Colonic mucosa (tissue), 4 donors: ENCODE results near the gene ARHGEF3. TPM values are rescaled to one million over a fixed set of nuclear protein-coding genes. Genes with fewer than 3 reads are reported as not detected.

Experiments
- DNase-seq: peaks from one replicate; pipeline ENCODE4 v3.0.0-alpha.2; 2020
- H3K27ac ChIP-seq: fragments of 200-600 bp; one replicate; pipeline ENCODE4 v1.8.0; 2021
- H3K27me3 ChIP-seq: fragments of 200-600 bp; one replicate; pipeline ENCODE4 v1.8.0; 2021
- H3K36me3 ChIP-seq: fragments of 200-600 bp; one replicate; pipeline ENCODE4 v1.8.0; 2021
- H3K4me1 ChIP-seq: fragments of 200-600 bp; one replicate; pipeline ENCODE4 v1.8.0; 2021; ENCODE audit warnings: mild to moderate bottlenecking
- H3K4me3 ChIP-seq: fragments of 200-600 bp; one replicate; pipeline ENCODE4 v1.8.0; 2021
- H3K9ac ChIP-seq, 2 donors: one replicate each; pipeline ENCODE4 v1.7.0; 2013; ENCODE audit warnings: control low read depth in 2 of 2, low read depth in 2 of 2, low read length in 2 of 2
- H3K9me3 ChIP-seq: fragments of 200-600 bp; one replicate; pipeline ENCODE4 v1.8.0; 2021
- CTCF ChIP-seq: fragments of 200-600 bp; IDR thresholded peaks from one replicate; pipeline ENCODE4 v1.8.0; 2022; ENCODE audit warnings: antibody characterized with exemption, mild to moderate bottlenecking
- intact Hi-C: fragments of 100-400 bp; cut with DNase I; formaldehyde crosslinking; loops from one replicate; pipeline ENCODE4 v1.14.1; 2022
- total RNA-seq, 2 donors: library from RNA; stranded (reverse); fragmentation: NEBNext Ultra II Directional in 1 of 2; extraction: Animal tissue kit (Norgen Biotek cat#: 25700) in 1 of 2; gene quantifications; one replicate each; pipeline ENCODE4 v1.2.1, GENCODE V29; 2021
- donor health status: healthy.
- donor health status: DM: no; HTN: no; CAD: no.
- donor health status: DM: no; HTN: no; CAD: no.

Gene ARHGEF3
- total RNA-seq, 2 donors from 2014 or later: 10.2 to 14.7 TPM

DNA sequence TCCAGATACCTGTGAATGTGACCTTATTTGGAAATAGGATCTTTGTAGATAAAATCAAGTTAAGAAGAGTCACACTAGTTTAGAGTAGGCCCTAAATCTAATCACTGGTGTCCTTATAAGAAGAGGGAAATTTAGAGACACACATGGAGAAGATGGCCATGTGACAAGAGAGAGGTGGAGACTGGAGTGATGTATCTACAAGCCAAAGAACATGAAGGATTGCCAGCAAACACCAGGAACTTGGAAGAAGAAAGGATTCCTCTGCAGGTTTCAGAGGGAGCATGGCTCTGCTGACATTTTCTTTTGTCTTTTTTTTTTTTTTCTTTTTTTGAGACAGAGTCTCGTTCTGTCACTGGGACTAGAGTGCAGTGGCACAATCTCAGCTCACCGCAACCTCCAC is 20.8 kb downstream of the ARHGEF3 start:
- H3K4me1 ChIP-seq: peaks cover 28% of the 10 kb centered on the region
- no peak overlapping the region for H3K4me3 ChIP-seq
- no peak overlapping the region for H3K27ac ChIP-seq
- no peak overlapping the region for H3K9ac ChIP-seq
- intact Hi-C loops: no loop called here
- no peak for DNase-seq
- no peak for TF ChIP-seq CTCF
- no peaks in the 10 kb centered on the region for H3K9me3 ChIP-seq
- H3K27me3 ChIP-seq: no peaks in the 10 kb centered on the region
- H3K36me3 ChIP-seq: no peaks in the 10 kb centered on the region

GRCh38 chr3:56778893-56779292 is 22.9 kb downstream of the ARHGEF3 start:
- H3K9ac ChIP-seq: no peak overlapping the region
- no peak overlapping the region for H3K4me3 ChIP-seq
- no peaks in the 10 kb centered on the region for H3K27me3 ChIP-seq
- no peak overlapping the region for H3K27ac ChIP-seq
- no peaks in the 10 kb centered on the region for H3K9me3 ChIP-seq
- intact Hi-C loops: no loop called here
- DNase-seq: no peak
- H3K4me1 ChIP-seq: peaks cover 22% of the 10 kb centered on the region
- no peaks in the 10 kb centered on the region for H3K36me3 ChIP-seq
- no peak for TF ChIP-seq CTCF

DNA sequence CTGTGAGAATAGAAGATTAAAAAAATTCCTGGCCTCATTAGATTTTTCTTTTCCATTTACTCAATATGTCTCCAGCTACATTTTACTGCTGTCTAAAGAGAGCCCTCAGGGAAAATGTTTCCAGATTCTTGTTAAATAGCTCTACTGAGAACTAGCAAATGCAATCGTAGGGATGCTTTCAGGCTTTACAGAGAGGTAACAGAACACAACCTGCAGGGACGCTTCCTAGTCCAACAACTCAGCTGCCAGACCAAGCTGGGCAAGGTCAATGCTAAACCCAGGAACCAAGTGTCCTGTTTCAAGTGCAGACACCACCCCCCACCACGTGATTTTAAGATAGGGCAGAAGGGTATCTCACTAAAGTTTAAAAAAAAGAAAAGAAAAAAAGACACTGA is 25.2 kb downstream of the ARHGEF3 start:
- no peaks in the 10 kb centered on the region for H3K36me3 ChIP-seq
- no peak for TF ChIP-seq CTCF
- no peak for DNase-seq
- peaks cover 2% of the 10 kb centered on the region for H3K4me1 ChIP-seq
- no peak overlapping the region for H3K27ac ChIP-seq
- intact Hi-C loops: no loop called here
- no peak overlapping the region for H3K9ac ChIP-seq
- no peaks in the 10 kb centered on the region for H3K27me3 ChIP-seq
- no peak overlapping the region for H3K4me3 ChIP-seq
- no peaks in the 10 kb centered on the region for H3K9me3 ChIP-seq

- H3K36me3 ChIP-seq: no peaks in the 10 kb centered on the region
- H3K9ac ChIP-seq: no peak overlapping the region
- intact Hi-C loops: no loop called here
- DNase-seq: no peak
- H3K27ac ChIP-seq: no peak overlapping the region
- TF ChIP-seq CTCF: no peak
- no peaks in the 10 kb centered on the region for H3K4me1 ChIP-seq
- H3K27me3 ChIP-seq: no peaks in the 10 kb centered on the region
- no peaks in the 10 kb centered on the region for H3K9me3 ChIP-seq
- no peak overlapping the region for H3K4me3 ChIP-seq
Measured at GRCh38 chr3:56775838-56776555, 25.8 kb downstream of the ARHGEF3 start.

- H3K27me3 ChIP-seq: no peaks in the 10 kb centered on the region
- no peak for TF ChIP-seq CTCF
- no peak overlapping the region for H3K4me3 ChIP-seq
- H3K9me3 ChIP-seq: no peaks in the 10 kb centered on the region
- H3K36me3 ChIP-seq: no peaks in the 10 kb centered on the region
- no peak overlapping the region for H3K9ac ChIP-seq
- intact Hi-C loops: no loop called here
- DNase-seq: no peak
- H3K4me1 ChIP-seq: no peaks in the 10 kb centered on the region
- no peak overlapping the region for H3K27ac ChIP-seq
Measured at GRCh38 chr3:56775445-56775837, 26.3 kb downstream of the ARHGEF3 start.
